SK-N-SH (cell line): ENCODE data around the gene MARCKSL1. TPM values are rescaled to one million over a fixed set of nuclear protein-coding genes. Genes with fewer than 3 reads are reported as not detected.

Experiments
- CTCF ChIA-PET: fragments of 300-600, 350-600 bp; formaldehyde crosslinking; extraction: SDS; loops from one replicate; lab custom pipeline; 2021; lab: Yijun Ruan, JAX
- POLR2A ChIA-PET: fragments of 350-600 bp; sonication (Branson Sonifier 250); formaldehyde crosslinking; extraction: SDS; loops from one replicate; lab custom pipeline; 2020; ENCODE audit warnings: antibody characterized with exemption, inconsistent platforms; lab: Yijun Ruan, JAX
- DNase-seq: peaks from one replicate; pipeline ENCODE4 v3.0.0; 2012
- H2AFZ ChIP-seq: fragments of 200-600 bp; sonication (generic); 2 replicates; pipeline ENCODE4 v1.8.1; 2016; ENCODE audit warnings: antibody characterized with exemption, mild to moderate bottlenecking, low read depth
- H3F3A ChIP-seq: fragments of 200-600 bp; sonication (generic); replicated peaks from 2 replicates; pipeline ENCODE3; 2016; ENCODE audit warnings: antibody characterized with exemption, mild to moderate bottlenecking; ENCODE audit not compliant: insufficient read depth
- H3K27ac ChIP-seq, 2 experiments: fragments of 200-500 bp in 1 of 2; fragments of 200-600 bp in 1 of 2; sonication (Bioruptor generic) in 1 of 2; sonication (generic), shearing (Covaris generic) in 1 of 2; 2 replicates each; pipeline versions ENCODE4 v1.5.1 to v1.6.1; 2014 to 2016; ENCODE audit warnings: low read depth in 2 of 2, inconsistent platforms in 1 of 2, low read length in 1 of 2, mild to moderate bottlenecking in 1 of 2, mixed read lengths in 1 of 2
- H3K27me3 ChIP-seq: fragments of 200-600 bp; sonication (generic), shearing (Covaris generic); 2 replicates; pipeline ENCODE4 v1.6.1; 2016; ENCODE audit warnings: mixed run types; ENCODE audit not compliant: insufficient read depth
- H3K36me3 ChIP-seq, 2 experiments: fragments of 200-500 bp in 1 of 2; fragments of 200-600 bp in 1 of 2; sonication (Bioruptor generic) in 1 of 2; sonication (generic) in 1 of 2; replicated peaks in 1 of 2; 2 replicates each; pipeline versions ENCODE3 to v1.5.1; 2014 to 2016; ENCODE audit warnings: low read length in 1 of 2, mild to moderate bottlenecking in 1 of 2; ENCODE audit not compliant: insufficient read depth in 2 of 2, control insufficient read depth in 1 of 2
- H3K4me1 ChIP-seq, 2 experiments: fragments of 200-500 bp in 1 of 2; fragments of 200-600 bp in 1 of 2; sonication (Bioruptor generic) in 1 of 2; sonication (generic), shearing (Covaris generic) in 1 of 2; 2 replicates each; pipeline versions ENCODE4 v1.5.1 to v1.6.1; 2014 to 2016; ENCODE audit warnings: low read depth in 1 of 2, low read length in 1 of 2, mixed run types in 1 of 2; ENCODE audit not compliant: insufficient read depth in 2 of 2, control insufficient read depth in 1 of 2
- H3K4me2 ChIP-seq: fragments of 200-600 bp; sonication (generic), shearing (Covaris generic); 2 replicates; pipeline ENCODE4 v1.6.1; 2017; ENCODE audit warnings: mixed run types
- H3K4me3 ChIP-seq, 2 experiments: fragments of 200-500 bp in 1 of 2; fragments of 200-600 bp in 1 of 2; sonication (Bioruptor generic) in 1 of 2; sonication (generic), shearing (Covaris generic) in 1 of 2; 2 replicates each; pipeline versions ENCODE4 v1.5.1 to v1.8.1; 2014 to 2016; ENCODE audit warnings: low read depth in 2 of 2, inconsistent platforms in 1 of 2, low read length in 1 of 2, mild to moderate bottlenecking in 1 of 2, mixed read lengths in 1 of 2, moderate library complexity in 1 of 2
- H3K79me2 ChIP-seq: fragments of 200-600 bp; sonication (generic); 2 replicates; pipeline ENCODE4 v1.8.1; 2017; ENCODE audit warnings: mild to moderate bottlenecking; ENCODE audit not compliant: insufficient read depth
- H3K9ac ChIP-seq: fragments of 200-600 bp; sonication (generic); 2 replicates; pipeline ENCODE4 v1.6.1; 2017; ENCODE audit warnings: mixed run types
- H3K9me2 ChIP-seq: fragments of 200-600 bp; sonication (generic); 2 replicates; pipeline ENCODE4 v1.6.1; 2017; ENCODE audit warnings: mixed run types
- H3K9me3 ChIP-seq: fragments of 200-600 bp; sonication (generic); 2 replicates; pipeline ENCODE4 v1.6.1; 2017; ENCODE audit warnings: mixed run types, mild to moderate bottlenecking, moderate library complexity
- H4K20me1 ChIP-seq: fragments of 200-600 bp; sonication (generic); 2 replicates; pipeline ENCODE4 v1.6.1; 2017; ENCODE audit warnings: mild to moderate bottlenecking, mixed run types; ENCODE audit not compliant: insufficient read depth
- CHD2 ChIP-seq: fragments of 150-350 bp; IDR thresholded peaks from 2 replicates; pipeline ENCODE4 v1.6.1; 2018; ENCODE audit warnings: low read length; ENCODE audit not compliant: partially characterized antibody
- EZH2phosphoT487 ChIP-seq: fragments of 200-600 bp; sonication (generic); IDR thresholded peaks from 2 replicates; pipeline ENCODE4 v1.6.1; 2017; ENCODE audit warnings: low read depth, mixed run types, mild to moderate bottlenecking, antibody characterized with exemption, moderate library complexity, borderline replicate concordance
- FOSL2 ChIP-seq: IDR thresholded peaks from 2 replicates; pipeline ENCODE4 v1.4.0; 2012; ENCODE audit warnings: low read depth, mild to moderate bottlenecking, moderate library complexity, borderline replicate concordance
- FOXJ3 ChIP-seq: sonication (generic); formaldehyde crosslinking; IDR thresholded peaks from 2 replicates; pipeline ENCODE4 v1.5.1; 2020; ENCODE audit warnings: mild to moderate bottlenecking, missing genetic modification reagents
- FOXM1 ChIP-seq: IDR thresholded peaks from 2 replicates; pipeline ENCODE4 v1.4.0; 2012; ENCODE audit warnings: low read depth, mild to moderate bottlenecking
- JUND ChIP-seq: IDR thresholded peaks from 2 replicates; pipeline ENCODE4 v1.4.0; 2012
- MEF2A ChIP-seq: IDR thresholded peaks from 2 replicates; pipeline ENCODE4 v1.4.0; 2012; ENCODE audit warnings: low read depth, borderline replicate concordance
- NFIC ChIP-seq: IDR thresholded peaks from 2 replicates; pipeline ENCODE4 v1.4.0; 2012; ENCODE audit warnings: borderline replicate concordance
- NRF1 ChIP-seq: IDR thresholded peaks from 2 replicates; pipeline ENCODE4 v1.6.1; 2012; ENCODE audit warnings: low read depth, mild to moderate bottlenecking, low read length
- POLR2AphosphoS5 ChIP-seq: IDR thresholded peaks from 2 replicates; pipeline ENCODE4 v1.6.1; 2012; ENCODE audit warnings: low read depth, low read length
- REST ChIP-seq: IDR thresholded peaks from 2 replicates; pipeline ENCODE4 v1.6.1; 2012; ENCODE audit warnings: mild to moderate bottlenecking, low read depth, low read length, moderate library complexity
- RXRA ChIP-seq: IDR thresholded peaks from 2 replicates; pipeline ENCODE4 v1.4.0; 2012; ENCODE audit warnings: low read depth, mild to moderate bottlenecking, borderline replicate concordance
- SMC3 ChIP-seq: IDR thresholded peaks from 2 replicates; pipeline ENCODE4 v1.6.1; 2012; ENCODE audit warnings: low read depth, low read length, improper control_type of control experiment
- TAF1 ChIP-seq: IDR thresholded peaks from 2 replicates; pipeline ENCODE4 v1.6.1; 2012; ENCODE audit warnings: low read depth, mild to moderate bottlenecking, low read length, moderate library complexity, borderline replicate concordance
- TCF12 ChIP-seq: IDR thresholded peaks from 2 replicates; pipeline ENCODE4 v1.4.0; 2012
- WGBS: methylation state at CpG from one replicate; pipeline ENCODE4 v1.1.6; 2017; ENCODE audit warnings: low lambda C conversion rate; 5-methylcytosine and 5-hydroxymethylcytosine counted together
- polyA plus RNA-seq, 3 experiments: library from polyadenylated mRNA; depleted of rRNA; stranded (reverse); fragments of >200 nt; gene quantifications; 2 replicates each; pipeline ENCODE4 v1.2.3, GENCODE V29; 2012
- TF ChIP-seq, protein P1 (sequence below): fragments of 150-350 bp; IDR thresholded peaks from 2 replicates; pipeline ENCODE4 v1.6.1; 2017; ENCODE audit warnings: antibody characterized with exemption, low read length, low read depth, borderline replicate concordance
- TF ChIP-seq, protein P2 (sequence below): IDR thresholded peaks from 2 replicates; pipeline ENCODE4 v1.4.0; 2012; ENCODE audit warnings: low read depth, borderline replicate concordance
- TF ChIP-seq, protein P3 (sequence below): fragments of 200-600 bp; sonication (generic); IDR thresholded peaks from 2 replicates; pipeline ENCODE4 v1.6.1; 2017; ENCODE audit warnings: antibody characterized with exemption, mild to moderate bottlenecking, moderate library complexity
- TF ChIP-seq, protein P4 (sequence below): IDR thresholded peaks from 2 replicates; pipeline ENCODE4 v1.4.0; 2012; ENCODE audit warnings: low read depth
- TF ChIP-seq, protein P5 (sequence below): IDR thresholded peaks from 2 replicates; pipeline ENCODE4; 2012

Gene MARCKSL1
- polyA plus RNA-seq, 1 of the 3 experiments (the other 2 are of a cell fraction), result 275 TPM

DNA sequence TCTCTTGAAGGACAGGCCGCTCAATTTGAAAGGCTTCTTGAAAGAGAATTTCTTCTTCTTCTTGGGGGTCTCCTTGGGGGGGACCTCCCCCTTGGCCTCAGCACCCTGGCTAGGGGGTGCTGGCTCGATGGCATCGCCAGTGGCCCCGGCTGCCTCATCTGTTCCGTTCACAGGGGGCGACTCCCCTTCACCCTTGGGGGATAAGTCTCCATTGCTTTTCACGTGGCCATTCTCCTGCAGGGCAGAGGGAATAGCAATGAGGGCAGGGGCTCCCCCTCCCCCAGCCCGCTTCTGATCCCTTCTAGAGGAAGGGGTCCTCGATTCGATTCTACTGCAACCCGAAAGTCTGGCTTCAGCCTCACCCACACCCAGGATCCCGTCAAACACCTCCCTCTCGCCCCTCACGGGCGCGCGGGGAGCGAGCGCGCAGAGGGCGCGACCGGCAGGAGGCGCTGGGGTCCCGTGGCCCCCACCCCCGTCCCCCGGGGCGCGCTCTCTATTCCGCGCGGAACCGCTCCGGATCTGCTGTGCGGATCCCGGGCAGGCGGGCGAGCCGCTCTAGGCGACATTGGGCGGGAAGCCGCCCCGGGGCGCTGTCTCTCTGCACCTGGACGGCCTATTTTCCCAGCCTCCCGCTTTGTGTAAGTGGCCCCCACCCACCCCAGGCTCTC lies 1.0 kb downstream of the MARCKSL1 start (continued):
- TF ChIP-seq, protein P1, sequence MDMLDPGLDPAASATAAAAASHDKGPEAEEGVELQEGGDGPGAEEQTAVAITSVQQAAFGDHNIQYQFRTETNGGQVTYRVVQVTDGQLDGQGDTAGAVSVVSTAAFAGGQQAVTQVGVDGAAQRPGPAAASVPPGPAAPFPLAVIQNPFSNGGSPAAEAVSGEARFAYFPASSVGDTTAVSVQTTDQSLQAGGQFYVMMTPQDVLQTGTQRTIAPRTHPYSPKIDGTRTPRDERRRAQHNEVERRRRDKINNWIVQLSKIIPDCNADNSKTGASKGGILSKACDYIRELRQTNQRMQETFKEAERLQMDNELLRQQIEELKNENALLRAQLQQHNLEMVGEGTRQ, result no peak
- peak; percentile 52; the same call in 1 of the 2 replicates for TF ChIP-seq TAF1
- no peak for TF ChIP-seq POLR2AphosphoS5
- TF ChIP-seq JUND, result no peak

GRCh38 chr1:32334274-32334861 lies 1.7 kb downstream of the MARCKSL1 start:
- Histone ChIP-seq H3F3A (peaks cover 24% of the 10 kb centered on the region), H3K27me3 (no peaks in the 10 kb centered on the region), H3K9ac (peak overlapping the region; percentile 96), H3K4me1 (peaks cover 8 to 31% of the 10 kb centered on the region in 2 experiments; a peak in 3 of 4 replicates), H2AFZ (no peak overlapping the region), H3K4me2 (peak overlapping the region; percentile 98), H4K20me1 (peaks cover 39% of the 10 kb centered on the region), H3K9me2 (no peaks in the 10 kb centered on the region), H3K9me3 (no peaks in the 10 kb centered on the region), H3K27ac (peak overlapping the region; percentile 36 to 81; a peak in 2 of 4 replicates), H3K4me3 (peak overlapping the region; percentile 84 to 92), H3K79me2 (peaks cover 44% of the 10 kb centered on the region)
- CTCF ChIA-PET, result interaction anchor here (0.9 to 3.7 kb wide), 5 partner anchors 13 to 67 kb away, joined by 3 to 24 read pairs (median 5); no protein-coding TSS in a partner anchor
- POLR2A ChIA-PET, result interaction anchor here (0.8 to 1.2 kb wide), 2 partner anchors 61 to 92 kb away, joined by 3 read pairs; no protein-coding TSS in a partner anchor
- 24% methylated on average over 7 of the region's 9 CpGs for WGBS
- DNase-seq, result no peak
- no peak for TF ChIP-seq REST
- TF ChIP-seq, protein P2, sequence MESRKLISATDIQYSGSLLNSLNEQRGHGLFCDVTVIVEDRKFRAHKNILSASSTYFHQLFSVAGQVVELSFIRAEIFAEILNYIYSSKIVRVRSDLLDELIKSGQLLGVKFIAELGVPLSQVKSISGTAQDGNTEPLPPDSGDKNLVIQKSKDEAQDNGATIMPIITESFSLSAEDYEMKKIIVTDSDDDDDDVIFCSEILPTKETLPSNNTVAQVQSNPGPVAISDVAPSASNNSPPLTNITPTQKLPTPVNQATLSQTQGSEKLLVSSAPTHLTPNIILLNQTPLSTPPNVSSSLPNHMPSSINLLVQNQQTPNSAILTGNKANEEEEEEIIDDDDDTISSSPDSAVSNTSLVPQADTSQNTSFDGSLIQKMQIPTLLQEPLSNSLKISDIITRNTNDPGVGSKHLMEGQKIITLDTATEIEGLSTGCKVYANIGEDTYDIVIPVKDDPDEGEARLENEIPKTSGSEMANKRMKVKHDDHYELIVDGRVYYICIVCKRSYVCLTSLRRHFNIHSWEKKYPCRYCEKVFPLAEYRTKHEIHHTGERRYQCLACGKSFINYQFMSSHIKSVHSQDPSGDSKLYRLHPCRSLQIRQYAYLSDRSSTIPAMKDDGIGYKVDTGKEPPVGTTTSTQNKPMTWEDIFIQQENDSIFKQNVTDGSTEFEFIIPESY, result no peak
- no peak for TF ChIP-seq TCF12
- TF ChIP-seq FOSL2, result no peak
- no peak for TF ChIP-seq POLR2AphosphoS5
- TF ChIP-seq RXRA, result no peak
- no peak for TF ChIP-seq FOXM1
- no peak for TF ChIP-seq EZH2phosphoT487
- TF ChIP-seq NRF1, result no peak
- TF ChIP-seq, protein P3, sequence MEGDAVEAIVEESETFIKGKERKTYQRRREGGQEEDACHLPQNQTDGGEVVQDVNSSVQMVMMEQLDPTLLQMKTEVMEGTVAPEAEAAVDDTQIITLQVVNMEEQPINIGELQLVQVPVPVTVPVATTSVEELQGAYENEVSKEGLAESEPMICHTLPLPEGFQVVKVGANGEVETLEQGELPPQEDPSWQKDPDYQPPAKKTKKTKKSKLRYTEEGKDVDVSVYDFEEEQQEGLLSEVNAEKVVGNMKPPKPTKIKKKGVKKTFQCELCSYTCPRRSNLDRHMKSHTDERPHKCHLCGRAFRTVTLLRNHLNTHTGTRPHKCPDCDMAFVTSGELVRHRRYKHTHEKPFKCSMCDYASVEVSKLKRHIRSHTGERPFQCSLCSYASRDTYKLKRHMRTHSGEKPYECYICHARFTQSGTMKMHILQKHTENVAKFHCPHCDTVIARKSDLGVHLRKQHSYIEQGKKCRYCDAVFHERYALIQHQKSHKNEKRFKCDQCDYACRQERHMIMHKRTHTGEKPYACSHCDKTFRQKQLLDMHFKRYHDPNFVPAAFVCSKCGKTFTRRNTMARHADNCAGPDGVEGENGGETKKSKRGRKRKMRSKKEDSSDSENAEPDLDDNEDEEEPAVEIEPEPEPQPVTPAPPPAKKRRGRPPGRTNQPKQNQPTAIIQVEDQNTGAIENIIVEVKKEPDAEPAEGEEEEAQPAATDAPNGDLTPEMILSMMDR, result no peak
- TF ChIP-seq, protein P4, sequence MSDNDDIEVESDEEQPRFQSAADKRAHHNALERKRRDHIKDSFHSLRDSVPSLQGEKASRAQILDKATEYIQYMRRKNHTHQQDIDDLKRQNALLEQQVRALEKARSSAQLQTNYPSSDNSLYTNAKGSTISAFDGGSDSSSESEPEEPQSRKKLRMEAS, result no peak
- no peak for TF ChIP-seq NFIC
- TF ChIP-seq, protein P5, sequence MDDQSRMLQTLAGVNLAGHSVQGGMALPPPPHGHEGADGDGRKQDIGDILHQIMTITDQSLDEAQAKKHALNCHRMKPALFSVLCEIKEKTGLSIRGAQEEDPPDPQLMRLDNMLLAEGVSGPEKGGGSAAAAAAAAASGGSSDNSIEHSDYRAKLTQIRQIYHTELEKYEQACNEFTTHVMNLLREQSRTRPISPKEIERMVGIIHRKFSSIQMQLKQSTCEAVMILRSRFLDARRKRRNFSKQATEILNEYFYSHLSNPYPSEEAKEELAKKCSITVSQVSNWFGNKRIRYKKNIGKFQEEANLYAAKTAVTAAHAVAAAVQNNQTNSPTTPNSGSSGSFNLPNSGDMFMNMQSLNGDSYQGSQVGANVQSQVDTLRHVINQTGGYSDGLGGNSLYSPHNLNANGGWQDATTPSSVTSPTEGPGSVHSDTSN, result no peak
- TF ChIP-seq FOXJ3 (CRISPR knock-in tag), result no peak
- TF ChIP-seq MEF2A, result no peak
- TF ChIP-seq SMC3, result no peak
- TF ChIP-seq CHD2, result no peak
- TF ChIP-seq, all 33 proteins: peak for 0
- H3K36me3 ChIP-seq, result peaks cover 23 to 48% of the 10 kb centered on the region in 2 experiments
